GM11168 (cell line): ENCODE measurements around the gene ZNF490.
"Not testable (repeated sequence)": the region's sequence is repeated elsewhere in the genome, so short reads cannot be mapped to it uniquely, and the experiment has no call there.

Source experiments
- in situ Hi-C: fragments of 300-500 bp; cut with MboI; formaldehyde crosslinking; loops from one replicate; pipeline ENCODE4 v1.12.0; 2022; ENCODE audit warnings: low sequenced_read_pairs; ENCODE audit not compliant: unreplicated experiment

The ZNF490 gene

GRCh38 chr19:12623361-12624031, 12.9 kb upstream of the ZNF490 start:
- in situ Hi-C loops, result no loop called here

- in situ Hi-C loops, result not testable (repeated sequence)
These were observed 10.8 kb upstream of the ZNF490 start for GRCh38 chr19:12621253-12622024.

- in situ Hi-C loops, result no loop called here
These were observed 7.0 kb upstream of the ZNF490 start for GRCh38 chr19:12617646-12618045.

- in situ Hi-C loops, result no loop called here
These were observed 717 bp upstream of the ZNF490 start for GRCh38 chr19:12611361-12611699.

GRCh38 chr19:12607631-12608030, 3.0 kb downstream of the ZNF490 start:
- in situ Hi-C loops, result no loop called here

GRCh38 chr19:12606796-12607195, 3.8 kb downstream of the ZNF490 start:
- in situ Hi-C loops, result no loop called here

GRCh38 chr19:12603714-12604113, 6.9 kb downstream of the ZNF490 start:
- in situ Hi-C loops, result no loop called here

- in situ Hi-C loops, result no loop called here
These were observed 13.0 kb downstream of the ZNF490 start for GRCh38 chr19:12597594-12597993.

- in situ Hi-C loops, result no loop called here
These were observed 13.6 kb downstream of the ZNF490 start for GRCh38 chr19:12596927-12597548.

- in situ Hi-C loops, result no loop called here
These were observed 14.1 kb downstream of the ZNF490 start for GRCh38 chr19:12596485-12596884.

- in situ Hi-C loops, result no loop called here
These were observed 29.5 kb downstream of the ZNF490 start for GRCh38 chr19:12581100-12581499.

GRCh38 chr19:12580180-12580694, 30.4 kb downstream of the ZNF490 start:
- in situ Hi-C loops, result no loop called here

GRCh38 chr19:12578641-12579040, 32.0 kb downstream of the ZNF490 start:
- in situ Hi-C loops, result no loop called here

GRCh38 chr19:12574036-12574435, 36.6 kb downstream of the ZNF490 start:
- in situ Hi-C loops, result no loop called here

- in situ Hi-C loops, result no loop called here
These were observed 42.7 kb downstream of the ZNF490 start for GRCh38 chr19:12567951-12568350.

- in situ Hi-C loops, result not testable (repeated sequence)
These were observed 44.2 kb downstream of the ZNF490 start for GRCh38 chr19:12566380-12566779.

- in situ Hi-C loops, result loop anchor here (5.0 kb wide), 1 partner anchor 108 kb away; no protein-coding TSS in a partner anchor
These were observed 46.5 kb downstream of the ZNF490 start for GRCh38 chr19:12564016-12564664.

GRCh38 chr19:12555456-12555930, 55.1 kb downstream of the ZNF490 start:
- in situ Hi-C loops, result no loop called here

GRCh38 chr19:12551060-12551832, 59.4 kb downstream of the ZNF490 start, which contains the start of gene ZNF564:
ZNF564 (minus strand) TSS chr19:12551482; CDS start chr19:12551332, 150 bp downstream.
- in situ Hi-C loops, result no loop called here

GRCh38 chr19:12546903-12547302, 63.7 kb downstream of the ZNF490 start:
- in situ Hi-C loops, result no loop called here
